HG02642 (cell line): Measurements from ENCODE around the gene HOXA1.
A peak's percentile ranks its signal among the peaks of the same experiment; 100 is the strongest.

Experiments used
- ATAC-seq: cut with Tn5 transposase; IDR thresholded peaks from one replicate; pipeline ENCODE4 v1.9.1; 2021; ENCODE audit warnings: mild to moderate bottlenecking; ENCODE audit not compliant: unreplicated experiment, poor library complexity

The HOXA1 gene

GRCh38 chr7:27106901-27107240 lies 11.1 kb upstream of the HOXA1 start:
- no peak for ATAC-seq

- ATAC-seq = no peak
Observed at GRCh38 chr7:27106181-27106900, 10.5 kb upstream of the HOXA1 start.

GRCh38 chr7:27105301-27106031 lies 9.7 kb upstream of the HOXA1 start:
- ATAC-seq = no peak

DNA sequence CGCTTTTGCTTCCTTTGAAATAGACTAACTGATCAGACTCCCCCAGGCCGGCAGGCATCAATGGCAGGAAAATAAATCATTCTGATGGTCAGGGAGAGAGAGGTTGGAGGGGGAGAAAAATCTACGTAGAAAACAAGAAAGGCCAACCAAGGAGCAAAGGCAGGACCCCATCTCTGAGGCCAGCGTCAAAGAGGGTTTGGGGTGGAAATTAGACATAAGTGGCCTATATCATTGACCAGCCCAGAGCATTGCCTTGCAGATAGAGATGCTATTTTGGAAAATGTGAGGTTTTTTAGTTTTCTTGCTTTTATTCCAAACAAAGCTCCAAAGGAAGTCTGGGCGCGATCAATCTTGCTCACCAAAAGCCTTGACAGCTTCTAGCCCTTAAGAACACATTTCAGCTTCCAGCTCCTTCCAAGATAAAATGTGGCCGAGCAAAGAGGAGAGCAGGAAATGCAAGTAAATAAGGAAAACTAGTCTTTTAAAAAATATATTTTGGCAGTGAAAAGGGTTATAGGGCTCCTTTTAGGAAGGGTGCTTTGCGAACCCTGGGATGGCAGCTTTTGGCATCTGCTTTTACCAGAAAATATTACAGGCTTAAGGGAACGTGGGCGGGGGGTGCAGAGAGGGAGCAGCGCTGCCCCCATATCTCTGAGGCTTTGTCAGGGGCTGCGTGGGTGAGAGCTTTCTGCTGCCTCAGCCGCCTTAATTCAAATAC lies 8.7 kb upstream of the HOXA1 start:
- no peak for ATAC-seq

DNA sequence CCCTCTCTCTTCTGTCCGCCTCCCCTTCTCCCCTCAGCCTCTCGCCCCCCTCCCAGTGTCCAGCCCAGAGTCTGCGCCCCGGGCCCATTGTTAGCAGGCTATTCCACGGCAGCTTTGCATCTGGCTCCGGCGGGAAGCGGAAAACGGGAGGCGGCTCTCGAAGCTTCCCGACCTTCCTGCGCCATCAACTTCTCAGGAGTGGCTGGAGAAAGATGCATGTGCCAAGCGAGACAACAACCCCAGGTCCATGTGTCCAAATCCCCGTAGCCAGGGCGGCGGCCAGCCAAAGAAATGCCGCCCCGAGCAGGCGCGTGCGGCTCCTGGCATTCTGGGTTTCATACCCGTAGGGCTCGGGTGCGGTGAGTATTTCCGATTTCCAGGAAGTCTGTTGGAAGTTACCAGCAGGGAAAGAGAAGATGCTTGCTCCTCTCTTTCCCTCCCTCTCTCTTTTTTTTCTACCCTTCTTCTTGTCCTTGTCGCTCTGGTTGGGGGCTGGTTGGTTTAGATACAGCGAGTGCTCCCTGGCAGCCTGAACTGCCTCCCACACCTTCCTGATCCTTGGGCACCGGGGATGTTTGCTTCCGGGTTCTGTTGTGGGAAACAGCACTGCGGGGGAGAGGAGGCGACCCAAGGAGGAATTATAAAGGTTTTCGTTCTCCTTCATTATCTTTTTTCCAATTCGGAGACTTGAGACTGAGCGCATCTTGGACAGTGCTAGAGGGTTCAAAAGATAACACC lies 7.9 kb upstream of the HOXA1 start:
- ATAC-seq = no peak

DNA sequence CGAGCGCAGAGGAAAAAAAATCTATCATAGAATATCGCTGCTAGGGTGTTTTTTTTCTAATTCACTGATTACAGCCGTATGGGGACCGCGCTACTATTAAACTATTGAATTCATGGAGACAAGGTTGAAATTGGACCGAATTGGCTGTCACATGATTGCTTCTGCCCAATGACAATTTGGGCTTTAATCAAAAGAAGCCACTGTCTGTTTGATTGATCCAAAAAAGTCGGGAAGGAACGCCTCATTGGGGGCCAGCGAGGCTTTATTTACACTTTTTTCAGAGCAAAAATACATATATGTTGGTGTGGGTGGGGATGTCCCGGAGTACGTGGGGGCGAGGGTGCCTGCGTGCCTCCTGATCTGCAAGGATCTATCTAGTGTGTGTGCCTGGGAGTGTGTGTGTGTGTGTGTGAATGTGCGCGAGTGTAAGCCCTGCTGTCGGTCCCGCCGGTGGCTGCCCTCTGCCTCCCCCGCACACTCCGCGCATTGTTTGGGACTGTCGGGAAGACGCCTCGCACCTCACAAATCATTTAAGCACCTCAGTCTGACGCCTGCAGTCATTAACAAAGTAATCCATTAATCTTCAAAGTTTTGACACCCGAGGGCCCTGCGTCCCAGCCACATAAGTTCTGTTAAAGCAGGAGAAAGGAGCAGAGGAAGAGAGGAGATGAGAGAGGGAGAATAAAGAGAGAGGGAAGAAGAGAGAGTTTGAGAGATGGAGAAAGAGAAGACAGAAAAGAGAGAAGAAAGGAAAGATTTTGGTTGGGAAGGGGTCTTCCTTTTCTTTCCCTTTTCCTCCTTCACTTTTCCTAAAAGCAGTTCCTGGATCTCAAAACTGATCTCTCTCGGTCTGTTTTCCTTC lies 7.0 kb upstream of the HOXA1 start, which contains the start of gene HOXA2:
HOXA2 (minus strand) TSS at position 103 of the 862 bp plus-strand sequence. CDS start 183 bp downstream, outside the sequence.
- ATAC-seq = no peak

DNA sequence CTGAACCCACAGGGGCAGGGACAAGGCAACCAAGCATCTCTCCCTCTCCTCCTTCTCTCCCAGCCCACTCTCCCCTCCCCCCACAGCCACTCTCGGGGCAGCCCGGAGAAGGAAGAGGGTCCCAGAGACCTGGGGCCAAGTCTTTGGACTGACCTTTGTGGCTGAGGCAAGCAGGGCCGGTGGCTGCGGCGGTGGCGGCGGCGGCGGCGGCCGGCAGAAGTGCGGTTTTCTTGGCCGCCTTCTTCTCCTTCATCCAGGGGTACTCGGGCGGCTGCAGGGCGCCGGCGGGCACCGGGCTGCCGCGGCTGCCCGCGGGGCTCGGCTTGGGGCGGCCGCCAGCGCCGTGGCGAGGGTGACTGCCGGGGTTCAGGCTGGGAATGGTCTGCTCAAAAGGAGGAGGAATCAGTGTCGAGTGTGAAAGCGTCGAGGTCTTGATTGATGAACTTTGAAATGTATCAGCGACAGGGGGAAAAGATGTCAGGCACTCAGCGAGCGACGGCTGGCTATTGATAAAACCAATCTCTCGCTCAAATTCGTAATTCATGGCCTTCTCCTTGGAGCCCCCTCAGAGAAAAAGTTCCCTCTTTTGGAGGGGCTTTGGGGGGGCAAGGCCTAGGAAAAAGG lies 6.3 kb upstream of the HOXA1 start:
- no peak for ATAC-seq

- no peak for ATAC-seq
Observed at GRCh38 chr7:27101171-27101956, 5.6 kb upstream of the HOXA1 start.

DNA sequence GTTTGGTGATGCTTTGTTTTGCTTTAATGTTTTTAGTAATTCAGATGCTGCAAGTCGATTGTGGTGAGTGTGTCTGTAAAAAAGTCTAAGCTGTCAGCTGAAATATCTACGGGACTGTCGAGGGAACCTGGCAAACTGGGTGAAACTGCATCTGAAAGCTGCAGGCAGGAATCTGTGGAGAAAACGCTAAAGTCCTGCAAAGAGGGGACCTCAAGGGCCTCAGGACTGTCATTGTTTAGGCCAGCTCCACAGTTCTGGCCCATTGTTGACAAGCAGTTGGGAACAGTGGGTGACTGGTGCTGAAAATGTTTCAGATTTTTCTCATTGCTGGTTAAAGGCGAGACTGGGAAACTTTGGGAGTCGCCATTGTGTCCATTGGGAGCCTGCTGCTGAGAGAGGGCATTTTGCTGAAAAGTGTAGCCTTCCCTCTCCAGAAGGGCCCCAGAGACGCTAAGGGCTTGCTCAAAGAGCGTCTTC lies 4.9 kb upstream of the HOXA1 start:
- no peak for ATAC-seq

DNA sequence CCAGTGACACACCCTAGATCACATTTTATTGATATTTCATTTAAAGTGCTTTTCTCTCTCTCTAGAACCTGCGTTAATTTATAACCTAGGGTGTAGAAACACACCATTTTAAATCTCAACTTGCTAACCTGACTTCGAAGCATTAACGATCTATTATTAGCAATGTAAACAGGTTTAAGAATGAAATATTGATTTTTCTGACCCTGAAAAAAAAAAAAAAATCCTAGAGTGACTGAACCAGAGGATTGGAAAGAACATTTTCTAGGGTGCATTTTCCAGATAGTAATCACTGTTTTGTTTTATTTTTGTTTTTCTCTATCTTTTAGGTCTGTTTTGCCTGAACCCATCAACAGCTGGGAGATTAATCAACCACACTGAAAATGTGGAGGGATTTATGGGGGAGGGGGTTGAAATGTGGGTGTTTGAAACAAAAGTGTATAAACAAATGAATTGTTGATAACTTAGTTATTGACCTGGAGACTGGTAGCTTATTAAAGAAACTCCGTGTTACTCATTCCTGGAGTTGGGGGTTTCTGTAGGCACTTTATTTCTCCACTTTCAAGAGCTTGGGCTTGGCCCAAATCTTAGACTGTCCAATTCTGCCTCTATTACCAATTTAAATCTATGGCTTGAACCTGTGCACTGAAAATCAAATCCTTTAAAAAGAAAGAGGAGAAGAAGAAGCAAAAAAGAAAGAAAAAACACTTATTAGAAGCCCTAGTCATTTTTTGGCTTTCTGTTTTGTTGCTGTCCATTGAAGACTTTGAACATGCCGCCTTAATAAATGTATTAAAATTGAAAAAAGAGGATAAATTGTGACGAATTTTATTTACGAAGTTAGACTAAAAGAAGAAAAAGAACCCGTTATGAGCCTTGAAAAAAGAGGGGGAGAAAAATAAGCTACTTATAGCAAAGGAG lies 3.9 kb upstream of the HOXA1 start:
- ATAC-seq = no peak

DNA sequence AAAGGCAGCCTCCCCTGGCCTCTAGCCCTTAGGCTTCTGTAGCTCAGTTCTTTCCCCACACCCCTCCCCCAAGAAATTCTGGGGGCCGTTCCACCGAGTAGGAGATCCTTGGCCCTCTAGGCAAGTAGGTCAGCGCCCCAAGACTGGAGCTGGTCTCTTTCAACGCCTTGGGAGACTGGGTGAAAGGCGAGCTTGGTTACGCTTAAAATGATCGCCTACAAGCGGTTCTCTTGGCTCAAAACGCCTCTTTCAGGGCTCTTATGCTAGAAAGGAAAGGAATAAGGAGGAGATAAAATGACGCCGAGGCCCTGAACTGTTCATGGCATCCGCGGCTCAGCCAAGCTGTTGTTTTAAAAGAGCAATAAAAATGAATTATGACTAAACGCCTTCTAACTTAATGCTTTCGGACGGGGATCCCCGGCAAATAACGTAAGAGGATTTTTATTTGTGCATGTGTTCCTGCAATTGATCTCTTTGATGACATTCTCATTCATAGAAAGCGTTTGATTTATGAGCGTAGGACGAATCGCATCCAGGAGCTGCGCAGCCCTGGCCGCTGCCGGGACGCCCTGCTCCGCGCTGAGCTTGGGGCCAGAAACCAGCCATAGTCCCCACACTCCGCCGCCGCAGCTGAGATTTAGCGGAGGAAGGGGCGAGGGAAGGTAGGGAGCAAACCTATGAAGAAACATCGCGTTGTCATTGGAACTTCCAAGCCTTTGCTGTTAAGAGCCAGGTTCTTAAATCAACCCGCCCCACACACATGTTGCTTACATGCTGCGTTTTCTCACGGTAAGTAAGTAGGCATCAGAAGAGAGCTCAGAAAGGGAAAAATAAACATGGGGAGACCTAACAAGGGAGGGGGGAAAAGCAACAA lies 3.0 kb upstream of the HOXA1 start:
- ATAC-seq = no peak

- ATAC-seq = no peak
Observed at GRCh38 chr7:27097686-27098577, 2.1 kb upstream of the HOXA1 start.

- no peak for ATAC-seq
Observed at GRCh38 chr7:27096768-27097514, 1.1 kb upstream of the HOXA1 start.

DNA sequence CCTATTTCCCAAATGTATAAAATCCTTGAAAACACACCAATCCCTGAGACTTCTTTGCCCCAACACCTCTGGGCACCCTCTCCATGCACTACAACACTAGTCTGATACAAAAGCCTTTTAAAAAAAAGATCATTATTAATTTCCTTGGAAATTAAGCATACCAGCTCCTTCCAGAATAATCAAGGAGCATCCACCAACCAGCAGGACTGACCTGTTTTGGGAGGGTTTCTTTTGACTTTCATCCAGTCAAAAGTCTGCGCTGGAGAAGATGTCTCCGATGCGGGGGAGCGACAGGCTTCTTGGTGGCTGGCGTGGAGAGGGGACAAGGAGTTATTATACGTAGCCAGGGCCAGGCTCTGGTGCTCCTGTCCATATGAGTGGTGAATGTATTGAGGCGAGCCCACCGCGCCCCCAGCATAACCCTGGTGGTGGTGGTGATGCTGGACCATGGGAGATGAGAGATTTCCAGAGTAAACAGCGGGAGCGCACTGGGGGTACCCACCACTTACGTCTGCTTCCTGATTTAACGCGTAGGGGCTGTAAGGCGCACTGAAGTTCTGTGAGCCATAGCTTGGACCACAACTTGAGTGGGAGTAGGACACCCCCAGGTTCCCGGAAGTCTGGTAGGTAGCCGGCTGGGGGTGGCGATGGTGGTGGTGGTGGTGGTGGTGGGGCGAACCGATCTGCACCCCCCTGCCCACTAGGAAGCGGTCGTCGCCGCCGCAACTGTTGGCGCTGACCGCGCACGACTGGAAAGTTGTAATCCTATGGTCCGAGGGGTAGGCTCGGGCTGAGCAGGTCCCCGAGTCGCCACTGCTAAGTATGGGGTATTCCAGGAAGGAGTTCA lies 527 bp downstream of the HOXA1 start:
- peak; percentile 1 for ATAC-seq
